Renal pelvis (tissue), 12 donors: ENCODE data around the gene GGTLC3. TPM values are rescaled to one million over a fixed set of nuclear protein-coding genes. Genes with fewer than 3 reads are reported as not detected.
"Not testable (repeated sequence)": the region's sequence is repeated elsewhere in the genome, so short reads cannot be mapped to it uniquely, and the experiment has no call there.

Source experiments
- DNase-seq: peaks from one replicate; pipeline ENCODE4 v3.0.0-alpha.2; 2013
- long read RNA-seq, 16 experiments: transcript quantifications; one replicate each; lab custom pipeline, GENCODE V29; 2026
- polyA plus RNA-seq, 3 donors: library from polyadenylated mRNA; unstranded; fragments of 120-200 nt; gene quantifications; one replicate each; pipeline ENCODE4 v1.2.1, GENCODE V29; 2013; ENCODE audit not compliant: insufficient read length in 3 of 3

Gene GGTLC3
- not detected for polyA plus RNA-seq
- long read RNA-seq, donor 1: 0 reads
- long read RNA-seq, donor 2: 0 reads
- long read RNA-seq, donor 3: 0 reads
- long read RNA-seq, donor 4: 0 reads
- long read RNA-seq, donor 5: 0 reads
- long read RNA-seq, donor 6: 0 reads
- long read RNA-seq, donor 7: 0 reads
- long read RNA-seq, donor 8: 0 reads
- long read RNA-seq, donor 9: 0 reads
- long read RNA-seq, donor 10: 0 reads
- long read RNA-seq, donor 11: 0 reads
- long read RNA-seq, donor 12: 0 reads
- long read RNA-seq, donor 13: 0 reads
- long read RNA-seq, donor 14: 0 reads
- long read RNA-seq, donor 15: 0 reads
- long read RNA-seq, donor 16: 0 reads

GRCh38 chr22:18518061-18518460 lies at the start of gene GGTLC3:
Gene GGTLC3 (minus strand): TSS chr22:18518161. CDS start chr22:18517897, 264 bp downstream.
- not testable (repeated sequence) for DNase-seq

GRCh38 chr22:18560099-18560974 lies 42.4 kb upstream of the GGTLC3 start:
- not testable (repeated sequence) for DNase-seq

GRCh38 chr22:18558939-18559338 lies 41.0 kb upstream of the GGTLC3 start:
- not testable (repeated sequence) for DNase-seq

GRCh38 chr22:18558516-18558915 lies 40.6 kb upstream of the GGTLC3 start:
- not testable (repeated sequence) for DNase-seq

GRCh38 chr22:18554280-18555256 lies 36.6 kb upstream of the GGTLC3 start:
- not testable (repeated sequence) for DNase-seq

GRCh38 chr22:18552839-18553597 lies 35.1 kb upstream of the GGTLC3 start:
- DNase-seq: not testable (repeated sequence)

- not testable (repeated sequence) for DNase-seq
These were observed 33.1 kb upstream of the GGTLC3 start for GRCh38 chr22:18551046-18551445.

GRCh38 chr22:18549458-18550179 lies 31.7 kb upstream of the GGTLC3 start:
- DNase-seq: not testable (repeated sequence)

GRCh38 chr22:18544615-18545014 lies 26.7 kb upstream of the GGTLC3 start:
- not testable (repeated sequence) for DNase-seq

GRCh38 chr22:18543400-18543799 lies 25.4 kb upstream of the GGTLC3 start:
- not testable (repeated sequence) for DNase-seq

GRCh38 chr22:18539994-18540393 lies 22.0 kb upstream of the GGTLC3 start:
- DNase-seq: not testable (repeated sequence)

GRCh38 chr22:18534315-18534714 lies 16.4 kb upstream of the GGTLC3 start:
- not testable (repeated sequence) for DNase-seq

GRCh38 chr22:18533633-18534032 lies 15.7 kb upstream of the GGTLC3 start:
- DNase-seq: not testable (repeated sequence)

- DNase-seq: not testable (repeated sequence)
These were observed 11.6 kb upstream of the GGTLC3 start for GRCh38 chr22:18529416-18530145.

- peak; percentile 4 for DNase-seq
These were observed 10.8 kb upstream of the GGTLC3 start for GRCh38 chr22:18528597-18529415.

GRCh38 chr22:18527752-18528596 lies 10.0 kb upstream of the GGTLC3 start, which contains the start of gene TMEM191B:
Gene TMEM191B (plus strand): TSS chr22:18527802. CDS start chr22:18527981, 179 bp downstream.
- DNase-seq: not testable (repeated sequence)

- DNase-seq: not testable (repeated sequence)
These were observed 5.4 kb upstream of the GGTLC3 start for GRCh38 chr22:18523328-18523727.
